Activated CD4-positive, alpha-beta T cell treated with anti-CD3 and anti-CD28 coated beads, Interleukin-2, amount 10 ng/mL, durations not matched to agents 7 days and 5 days (primary cell): Measurements from ENCODE around the gene HOXA3. TPM values are rescaled to one million over a fixed set of nuclear protein-coding genes. Genes with fewer than 3 reads are reported as not detected.

Experiments used
- CTCF ChIA-PET: fragments of 350-600 bp; sonication (Branson Sonifier 250); formaldehyde crosslinking; loops from one replicate; lab custom pipeline; 2021; ENCODE audit warnings: antibody characterized with exemption; lab: Charles Lee
- POLR2A ChIA-PET: fragments of 350-600 bp; sonication (Branson Sonifier 250); formaldehyde crosslinking; loops from one replicate; lab custom pipeline; 2021; ENCODE audit warnings: antibody characterized with exemption; lab: Charles Lee
- DNase-seq: peaks from one replicate; pipeline ENCODE4 v3.0.0-alpha.2; 2020
- H3K27ac Mint-ChIP-seq: one replicate; pipeline ENCODE4 v1.8.0; 2021; ENCODE audit warnings: mild to moderate bottlenecking, moderate library complexity, mixed read lengths
- H3K27me3 Mint-ChIP-seq: one replicate; pipeline ENCODE4 v1.8.0; 2021; ENCODE audit warnings: mixed read lengths
- H3K36me3 Mint-ChIP-seq: one replicate; pipeline ENCODE4 v1.8.0; 2021; ENCODE audit warnings: low read depth, mixed read lengths
- H3K4me1 Mint-ChIP-seq: one replicate; pipeline ENCODE4 v1.8.0; 2021; ENCODE audit warnings: mixed read lengths
- H3K4me3 Mint-ChIP-seq: one replicate; pipeline ENCODE4 v1.8.0; 2021; ENCODE audit warnings: mild to moderate bottlenecking, moderate library complexity, mixed read lengths
- H3K9me3 Mint-ChIP-seq: one replicate; pipeline ENCODE4 v1.8.0; 2021; ENCODE audit warnings: mixed read lengths
- microRNA-seq: library from miRNA; unstranded; fragments of <30 nt; microRNA quantifications from one replicate; pipeline ENCODE4 v1.2.0, GENCODE V29; 2021; ENCODE audit warnings: borderline microRNAs expressed, borderline replicate concordance
- total RNA-seq, 2 experiments: library from RNA; stranded (reverse); gene quantifications; one replicate each; pipeline ENCODE4 v1.2.3, GENCODE V29; 2021

Gene HOXA3
- total RNA-seq, 2 experiments from 2014 or later, result not detected

DNA sequence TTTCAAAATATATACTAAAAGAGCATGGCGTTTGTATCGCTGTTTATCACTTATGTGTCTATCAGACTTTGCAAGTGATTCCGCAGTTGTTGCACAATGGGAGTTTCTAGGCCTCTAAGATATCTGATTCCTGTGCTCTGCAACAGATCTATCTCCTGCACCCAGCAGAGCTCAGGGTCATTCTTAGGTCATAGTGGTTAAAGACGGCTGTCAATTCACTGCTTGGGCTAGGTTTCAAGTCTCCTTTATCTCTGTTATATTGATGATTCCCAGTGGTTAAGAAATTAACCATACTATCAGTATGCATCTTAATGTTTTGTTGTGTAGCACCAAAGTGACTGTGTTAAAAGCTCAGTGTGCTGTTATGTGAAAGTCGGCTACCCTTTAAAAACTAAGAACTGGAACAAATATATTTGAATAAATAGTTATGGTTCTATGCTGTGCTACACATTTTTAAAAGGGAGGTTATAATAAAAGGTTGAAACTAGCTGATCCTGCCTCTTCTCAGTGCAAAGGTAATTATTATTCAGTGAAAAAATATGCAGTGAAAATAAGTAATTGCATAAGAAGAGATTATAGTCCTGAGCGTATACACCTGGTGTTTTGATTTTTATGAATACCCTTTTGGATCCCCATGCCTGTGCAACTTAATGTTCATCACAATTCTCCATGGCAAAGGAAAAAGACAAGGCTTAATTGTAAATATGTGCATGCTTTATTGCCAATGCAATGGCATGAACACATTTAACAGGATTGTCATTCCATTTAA lies 80.6 kb downstream of the HOXA3 start:
- CTCF ChIA-PET, result no interaction called here
- no peak for DNase-seq
- no peak overlapping the region for H3K27ac Mint-ChIP-seq
- no peaks in the 10 kb centered on the region for H3K4me1 Mint-ChIP-seq
- no peak overlapping the region for H3K4me3 Mint-ChIP-seq
- POLR2A ChIA-PET, result no interaction called here
- H3K27me3 Mint-ChIP-seq, result peaks cover 3% of the 10 kb centered on the region
- H3K9me3 Mint-ChIP-seq, result no peaks in the 10 kb centered on the region
- no peaks in the 10 kb centered on the region for H3K36me3 Mint-ChIP-seq

DNA sequence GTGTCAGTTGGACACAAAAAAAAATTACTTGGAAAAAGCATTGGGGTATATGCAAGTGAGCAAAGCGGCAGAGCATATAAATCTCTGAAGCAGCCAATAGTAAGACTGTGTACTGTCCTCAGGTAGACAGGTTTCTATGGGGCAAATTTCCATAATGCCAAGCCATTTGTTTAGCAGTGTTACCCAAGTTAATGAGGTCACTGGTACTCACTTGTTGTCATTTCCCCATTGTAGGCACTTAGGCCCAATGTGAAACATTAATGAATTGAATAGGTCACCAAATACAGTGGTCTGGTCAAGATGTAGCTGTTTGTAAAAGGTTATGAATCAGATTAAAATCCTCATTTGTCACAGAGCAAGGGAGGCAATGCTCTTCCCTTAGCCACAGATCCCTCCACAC lies 84.1 kb downstream of the HOXA3 start:
- Mint-ChIP-seq H3K4me1 (no peaks in the 10 kb centered on the region), H3K9me3 (no peaks in the 10 kb centered on the region), H3K27ac (no peak overlapping the region), H3K4me3 (no peak overlapping the region), H3K36me3 (no peaks in the 10 kb centered on the region), H3K27me3 (peaks cover 3% of the 10 kb centered on the region)
- ChIA-PET POLR2A (no interaction called here), CTCF (interaction anchor here (0.9 to 1.6 kb wide), 2 partner anchors 9 to 32 kb away, joined by 3 to 4 read pairs; no protein-coding TSS in a partner anchor)
- no peak for DNase-seq

DNA sequence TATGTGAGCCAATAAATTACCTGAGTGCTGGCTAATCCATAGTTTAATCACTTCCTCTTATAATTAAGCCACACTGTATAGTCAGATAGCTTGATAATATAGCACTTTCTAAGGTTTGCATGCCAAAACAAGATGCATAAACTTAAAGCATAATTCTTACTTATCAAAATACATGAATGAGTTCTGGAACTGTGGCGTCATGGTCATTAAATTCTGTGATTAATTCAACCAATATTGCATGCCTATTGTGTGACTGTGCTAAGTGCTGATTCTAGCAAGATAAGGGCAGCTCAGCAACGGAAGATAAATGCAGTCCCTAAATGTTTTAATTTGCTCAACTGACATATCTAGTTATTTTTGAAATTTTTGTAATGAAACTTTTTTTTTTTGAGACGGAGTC lies 86.2 kb downstream of the HOXA3 start:
- H3K4me3 Mint-ChIP-seq, result no peak overlapping the region

DNA sequence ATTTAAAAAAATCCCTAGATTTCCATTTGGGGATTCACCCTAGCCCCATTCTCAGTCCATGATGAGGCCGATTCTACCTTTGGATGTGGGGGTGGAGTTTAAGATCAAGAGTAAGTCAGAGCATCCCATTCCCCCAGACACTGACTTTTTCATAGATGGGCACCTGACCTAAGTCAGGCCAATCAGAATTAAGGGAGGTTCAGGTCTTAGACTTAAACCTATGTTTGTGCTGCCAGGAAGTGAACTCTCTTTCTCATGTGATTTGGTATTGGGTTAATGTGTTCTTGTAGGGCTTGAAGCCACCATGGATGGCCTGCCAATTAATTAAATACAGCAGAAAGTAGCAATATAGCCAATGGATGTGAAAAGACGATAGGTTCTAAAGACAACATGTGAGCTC lies 86.7 kb downstream of the HOXA3 start:
- no peak for DNase-seq
- POLR2A ChIA-PET, result no interaction called here
- Mint-ChIP-seq H3K4me1 (no peaks in the 10 kb centered on the region), H3K27ac (no peak overlapping the region), H3K4me3 (no peak overlapping the region), H3K27me3 (peaks cover 2% of the 10 kb centered on the region), H3K9me3 (no peaks in the 10 kb centered on the region), H3K36me3 (no peaks in the 10 kb centered on the region)
- CTCF ChIA-PET, result no interaction called here

More for the DNA sequence above, 86.2 kb downstream of the HOXA3 start:
- POLR2A ChIA-PET, result no interaction called here
- Mint-ChIP-seq H3K36me3 (no peaks in the 10 kb centered on the region), H3K27me3 (peaks cover under 1% of the 10 kb centered on the region), H3K9me3 (no peaks in the 10 kb centered on the region), H3K27ac (no peak overlapping the region), H3K4me1 (no peaks in the 10 kb centered on the region)
- CTCF ChIA-PET, result no interaction called here
- no peak for DNase-seq

DNA sequence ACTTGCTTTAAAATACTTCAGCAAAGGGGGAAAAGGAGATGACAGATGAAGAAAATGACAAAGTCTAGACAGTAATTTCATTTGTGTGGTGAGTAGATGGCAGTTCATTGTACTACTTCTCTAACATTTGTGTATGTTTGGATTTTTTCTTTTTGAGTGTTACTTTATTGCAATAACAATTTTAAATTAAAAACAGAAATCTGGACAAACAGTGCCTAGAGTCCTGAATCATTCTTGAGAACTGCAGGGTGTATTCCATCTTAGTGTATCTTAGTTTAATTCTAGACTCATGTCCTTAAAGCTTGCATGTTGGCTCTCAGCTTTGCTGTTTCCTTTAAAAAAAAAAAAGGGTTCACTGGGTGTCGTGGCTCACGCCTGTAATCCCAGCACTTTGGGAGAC lies 87.7 kb downstream of the HOXA3 start:
- H3K4me3 Mint-ChIP-seq, result no peak overlapping the region
- CTCF ChIA-PET, result no interaction called here
- no peaks in the 10 kb centered on the region for H3K36me3 Mint-ChIP-seq
- no peak for DNase-seq
- H3K9me3 Mint-ChIP-seq, result no peaks in the 10 kb centered on the region
- H3K4me1 Mint-ChIP-seq, result no peaks in the 10 kb centered on the region
- peaks cover 11% of the 10 kb centered on the region for H3K27me3 Mint-ChIP-seq
- H3K27ac Mint-ChIP-seq, result no peak overlapping the region
- POLR2A ChIA-PET, result no interaction called here

DNA sequence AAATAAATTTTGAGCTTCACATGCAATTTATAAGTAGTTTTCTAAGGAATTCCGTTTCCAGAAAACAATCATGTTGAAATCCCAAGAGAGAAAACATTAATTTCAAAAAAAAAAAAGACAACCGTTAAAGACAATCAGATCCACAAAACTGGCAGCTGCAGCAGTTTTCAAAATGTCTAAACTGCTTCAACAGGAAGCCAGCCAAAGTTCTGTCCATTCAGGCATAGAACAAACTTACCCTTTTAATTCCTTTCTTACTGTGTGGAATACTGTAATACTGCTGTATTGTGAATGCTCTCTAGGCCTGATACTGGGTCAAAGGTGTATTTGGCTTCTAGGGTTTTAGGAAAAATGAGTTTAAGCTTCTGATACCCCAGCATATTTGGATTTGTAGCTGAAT lies 88.2 kb downstream of the HOXA3 start:
- POLR2A ChIA-PET, result no interaction called here
- Mint-ChIP-seq H3K9me3 (no peaks in the 10 kb centered on the region), H3K36me3 (no peaks in the 10 kb centered on the region), H3K4me1 (no peaks in the 10 kb centered on the region), H3K27me3 (peaks cover 15% of the 10 kb centered on the region), H3K27ac (no peak overlapping the region), H3K4me3 (no peak overlapping the region)
- DNase-seq, result no peak
- CTCF ChIA-PET, result no interaction called here

DNA sequence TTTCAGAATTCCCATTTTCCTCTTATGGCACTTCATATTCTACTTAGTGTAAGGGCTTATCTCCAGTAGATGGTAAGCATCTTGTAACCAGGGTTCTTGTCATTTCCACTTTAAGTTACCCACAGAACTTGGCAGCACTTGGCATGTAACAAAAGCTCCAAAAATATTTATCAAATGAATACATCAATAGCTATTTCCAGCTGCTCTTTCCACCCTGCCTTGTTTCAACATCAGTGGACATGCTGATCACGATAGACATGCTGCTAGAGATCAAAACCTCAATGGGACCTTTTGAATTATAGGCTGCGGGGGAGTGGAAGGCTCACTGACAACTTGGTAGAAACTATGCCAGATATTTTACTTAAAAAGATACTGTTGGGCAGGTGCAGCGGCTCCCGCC lies 89.4 kb downstream of the HOXA3 start:
- POLR2A ChIA-PET, result no interaction called here
- no peaks in the 10 kb centered on the region for H3K4me1 Mint-ChIP-seq
- no peak for DNase-seq
- H3K9me3 Mint-ChIP-seq, result no peaks in the 10 kb centered on the region
- H3K36me3 Mint-ChIP-seq, result no peaks in the 10 kb centered on the region
- H3K27ac Mint-ChIP-seq, result no peak overlapping the region
- peaks cover 15% of the 10 kb centered on the region for H3K27me3 Mint-ChIP-seq
- H3K4me3 Mint-ChIP-seq, result no peak overlapping the region
- CTCF ChIA-PET, result interaction anchor here (0.6 kb wide), 1 partner anchor 72 kb away, joined by 6 read pairs; no protein-coding TSS in a partner anchor

Small RNA genes lying within 50 kb of the gene (microRNA-seq; reads per million reads assigned to microRNA genes)
- gene MIR196B, result 0.63 reads per million

Other genes with a start within 250 kb of the HOXA3 start
- under 1 TPM; 0.22 to 0.58 TPM for gene HOXA1, start 56.6 kb downstream of the HOXA3 start, total RNA-seq
- gene HOXA2, start 49.9 kb downstream of the HOXA3 start, total RNA-seq, result not detected
- gene HOXA4, start 21.8 kb downstream of the HOXA3 start, total RNA-seq, result under 1 TPM in 1 of 2 experiments, not detected in 1; 0.25 TPM
- not detected for gene HOXA5, start 8.9 kb downstream of the HOXA3 start, total RNA-seq
- gene HOXA6, start 4.8 kb downstream of the HOXA3 start, total RNA-seq, result not detected
- not detected for gene HOXA7, start 4.1 kb upstream of the HOXA3 start, total RNA-seq
- gene HOXA9, start 13.0 kb upstream of the HOXA3 start, total RNA-seq, result not detected
- not detected for gene HOXA10, start 21.7 kb upstream of the HOXA3 start, total RNA-seq
- gene HOXA11, start 32.6 kb upstream of the HOXA3 start, total RNA-seq, result not detected
- gene HOXA13, start 47.5 kb upstream of the HOXA3 start, total RNA-seq, result not detected
- gene EVX1, start 90.2 kb upstream of the HOXA3 start, total RNA-seq, result not detected